Ectodermal cell (in vitro differentiated cells): ENCODE results near the gene CAPN5. TPM values are rescaled to one million over a fixed set of nuclear protein-coding genes. Genes with fewer than 3 reads are reported as not detected.
"Not testable (repeated sequence)": the region's sequence is repeated elsewhere in the genome, so short reads cannot be mapped to it uniquely, and the experiment has no call there.

Experiments
- H3K27ac ChIP-seq: 2 replicates; pipeline ENCODE4 v1.7.0; 2013; ENCODE audit warnings: mild to moderate bottlenecking, low read depth, low read length; ENCODE audit not compliant: insufficient read depth, poor library complexity, severe bottlenecking
- H3K27me3 ChIP-seq: 2 replicates; pipeline ENCODE4 v1.7.0; 2013; ENCODE audit warnings: mild to moderate bottlenecking, low read length; ENCODE audit not compliant: insufficient read depth, control insufficient read depth, poor library complexity, severe bottlenecking
- H3K36me3 ChIP-seq: one replicate; pipeline ENCODE4 v1.7.0; 2013; ENCODE audit warnings: low read length; ENCODE audit not compliant: control insufficient read depth, insufficient read depth
- H3K4me1 ChIP-seq: one replicate; pipeline ENCODE4 v1.7.0; 2013; ENCODE audit warnings: low read length; ENCODE audit not compliant: control insufficient read depth, insufficient read depth
- H3K4me3 ChIP-seq: 2 replicates; pipeline ENCODE4 v1.7.0; 2013; ENCODE audit warnings: low read depth, low read length, control low read depth; ENCODE audit not compliant: insufficient read depth
- H3K9me3 ChIP-seq: 2 replicates; pipeline ENCODE4 v1.7.0; 2013; ENCODE audit warnings: mild to moderate bottlenecking, low read length, moderate library complexity; ENCODE audit not compliant: control insufficient read depth
- WGBS, 2 experiments: methylation state at CpG; one replicate each; pipeline ENCODE4 v1.1.7; 2013; ENCODE audit warnings: missing lambda C conversion rate in 2 of 2; 5-methylcytosine and 5-hydroxymethylcytosine counted together
- polyA plus RNA-seq, 4 experiments: library from polyadenylated mRNA; stranded (reverse); fragments of 50-300 nt; gene quantifications; one replicate each; pipeline ENCODE4 v1.2.3, GENCODE V29; 2013

Gene CAPN5
- 14.3 TPM for polyA plus RNA-seq (2013, experiment 1 of 4)
- polyA plus RNA-seq (2013, experiment 2 of 4) = 15.5 TPM
- 13.3 TPM for polyA plus RNA-seq (2013, experiment 3 of 4)
- polyA plus RNA-seq (2013, experiment 4 of 4) = 12.8 TPM

- H3K27ac ChIP-seq = peak within 1 kb of the TSS; percentile 72
- H3K4me1 ChIP-seq = no peaks in the 10 kb centered on the region
- no peaks in the 10 kb centered on the region for H3K36me3 ChIP-seq
- no peaks in the 10 kb centered on the region for H3K9me3 ChIP-seq
- H3K27me3 ChIP-seq = peaks cover 9% of the 10 kb centered on the region
- WGBS, 2 experiments = 1% methylated on average over 69 of the region's 69 CpGs
- H3K4me3 ChIP-seq = peak within 1 kb of the TSS; percentile 62
Measured at GRCh38 chr11:77066229-77067042, at the start of gene CAPN5. Gene CAPN5 (plus strand): TSS chr11:77066971. CDS start chr11:77084887, 17,916 bp downstream.

GRCh38 chr11:77018396-77018924 is 48.3 kb upstream of the CAPN5 start:
- not testable (repeated sequence) for H3K4me3 ChIP-seq, H3K27me3 ChIP-seq, H3K4me1 ChIP-seq, H3K27ac ChIP-seq, H3K36me3 ChIP-seq, H3K9me3 ChIP-seq
- WGBS, 2 experiments = 91 to 92% methylated on average over 2 of the region's 2 CpGs

GRCh38 chr11:77019976-77020595 is 46.7 kb upstream of the CAPN5 start:
- WGBS, 2 experiments = 88 to 95% methylated on average over 1 to 2 of the region's 2 CpGs
- no peaks in the 10 kb centered on the region for H3K4me1 ChIP-seq
- no peak overlapping the region for H3K27ac ChIP-seq
- H3K27me3 ChIP-seq = no peaks in the 10 kb centered on the region
- no peaks in the 10 kb centered on the region for H3K9me3 ChIP-seq
- H3K36me3 ChIP-seq = no peaks in the 10 kb centered on the region
- no peak overlapping the region for H3K4me3 ChIP-seq

- H3K27ac ChIP-seq = no peak overlapping the region
- no peaks in the 10 kb centered on the region for H3K36me3 ChIP-seq
- no peaks in the 10 kb centered on the region for H3K4me1 ChIP-seq
- WGBS, 2 experiments = 91 to 99% methylated on average over 2 of the region's 2 CpGs
- no peak overlapping the region for H3K4me3 ChIP-seq
- no peaks in the 10 kb centered on the region for H3K9me3 ChIP-seq
- no peaks in the 10 kb centered on the region for H3K27me3 ChIP-seq
Measured at GRCh38 chr11:77020734-77021133, 46.0 kb upstream of the CAPN5 start.

- H3K36me3 ChIP-seq = no peaks in the 10 kb centered on the region
- no peak overlapping the region for H3K4me3 ChIP-seq
- no peaks in the 10 kb centered on the region for H3K4me1 ChIP-seq
- no peak overlapping the region for H3K27ac ChIP-seq
- no peaks in the 10 kb centered on the region for H3K9me3 ChIP-seq
- H3K27me3 ChIP-seq = no peaks in the 10 kb centered on the region
Measured at GRCh38 chr11:77024745-77025144, 42.0 kb upstream of the CAPN5 start.

GRCh38 chr11:77026221-77026620 is 40.5 kb upstream of the CAPN5 start:
- Histone ChIP-seq H3K27me3 (no peaks in the 10 kb centered on the region), H3K36me3 (no peaks in the 10 kb centered on the region), H3K27ac (no peak overlapping the region), H3K4me1 (no peaks in the 10 kb centered on the region), H3K4me3 (no peak overlapping the region), H3K9me3 (no peaks in the 10 kb centered on the region)
- 94 to 100% methylated on average over 2 of the region's 3 CpGs for WGBS, 2 experiments

- H3K27ac ChIP-seq = no peak overlapping the region
- H3K36me3 ChIP-seq = no peaks in the 10 kb centered on the region
- H3K4me3 ChIP-seq = no peak overlapping the region
- no peaks in the 10 kb centered on the region for H3K4me1 ChIP-seq
- 71 to 85% methylated on average over 1 to 2 of the region's 2 CpGs for WGBS, 2 experiments
- no peaks in the 10 kb centered on the region for H3K9me3 ChIP-seq
- no peaks in the 10 kb centered on the region for H3K27me3 ChIP-seq
Measured at GRCh38 chr11:77026743-77027142, 40.0 kb upstream of the CAPN5 start.

- H3K27me3 ChIP-seq = no peaks in the 10 kb centered on the region
- 100% methylated on average over 1 of the region's 1 CpG for WGBS, 2 experiments
- no peak overlapping the region for H3K27ac ChIP-seq
- H3K4me3 ChIP-seq = no peak overlapping the region
- no peaks in the 10 kb centered on the region for H3K9me3 ChIP-seq
- H3K36me3 ChIP-seq = no peaks in the 10 kb centered on the region
- no peaks in the 10 kb centered on the region for H3K4me1 ChIP-seq
Measured at GRCh38 chr11:77027275-77027674, 39.5 kb upstream of the CAPN5 start.

GRCh38 chr11:77029829-77030228 is 36.9 kb upstream of the CAPN5 start:
- WGBS, 2 experiments = 91 to 92% methylated on average over 7 of the region's 7 CpGs
- H3K27me3 ChIP-seq = no peaks in the 10 kb centered on the region
- H3K4me3 ChIP-seq = no peak overlapping the region
- H3K36me3 ChIP-seq = no peaks in the 10 kb centered on the region
- no peaks in the 10 kb centered on the region for H3K9me3 ChIP-seq
- H3K4me1 ChIP-seq = no peaks in the 10 kb centered on the region
- no peak overlapping the region for H3K27ac ChIP-seq

GRCh38 chr11:77030834-77031414 is 35.8 kb upstream of the CAPN5 start:
- Histone ChIP-seq H3K4me3 (no peak overlapping the region), H3K4me1 (no peaks in the 10 kb centered on the region), H3K27ac (no peak overlapping the region), H3K9me3 (no peaks in the 10 kb centered on the region), H3K27me3 (no peaks in the 10 kb centered on the region), H3K36me3 (no peaks in the 10 kb centered on the region)
- 84 to 86% methylated on average over 12 of the region's 12 CpGs for WGBS, 2 experiments
